ENCODE results near the gene ZFAND5. TPM values are rescaled to one million over a fixed set of nuclear protein-coding genes. Genes with fewer than 3 reads are reported as not detected.

Gene ZFAND5, protein sequence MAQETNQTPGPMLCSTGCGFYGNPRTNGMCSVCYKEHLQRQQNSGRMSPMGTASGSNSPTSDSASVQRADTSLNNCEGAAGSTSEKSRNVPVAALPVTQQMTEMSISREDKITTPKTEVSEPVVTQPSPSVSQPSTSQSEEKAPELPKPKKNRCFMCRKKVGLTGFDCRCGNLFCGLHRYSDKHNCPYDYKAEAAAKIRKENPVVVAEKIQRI
- 179 TPM for total RNA-seq

DNA sequence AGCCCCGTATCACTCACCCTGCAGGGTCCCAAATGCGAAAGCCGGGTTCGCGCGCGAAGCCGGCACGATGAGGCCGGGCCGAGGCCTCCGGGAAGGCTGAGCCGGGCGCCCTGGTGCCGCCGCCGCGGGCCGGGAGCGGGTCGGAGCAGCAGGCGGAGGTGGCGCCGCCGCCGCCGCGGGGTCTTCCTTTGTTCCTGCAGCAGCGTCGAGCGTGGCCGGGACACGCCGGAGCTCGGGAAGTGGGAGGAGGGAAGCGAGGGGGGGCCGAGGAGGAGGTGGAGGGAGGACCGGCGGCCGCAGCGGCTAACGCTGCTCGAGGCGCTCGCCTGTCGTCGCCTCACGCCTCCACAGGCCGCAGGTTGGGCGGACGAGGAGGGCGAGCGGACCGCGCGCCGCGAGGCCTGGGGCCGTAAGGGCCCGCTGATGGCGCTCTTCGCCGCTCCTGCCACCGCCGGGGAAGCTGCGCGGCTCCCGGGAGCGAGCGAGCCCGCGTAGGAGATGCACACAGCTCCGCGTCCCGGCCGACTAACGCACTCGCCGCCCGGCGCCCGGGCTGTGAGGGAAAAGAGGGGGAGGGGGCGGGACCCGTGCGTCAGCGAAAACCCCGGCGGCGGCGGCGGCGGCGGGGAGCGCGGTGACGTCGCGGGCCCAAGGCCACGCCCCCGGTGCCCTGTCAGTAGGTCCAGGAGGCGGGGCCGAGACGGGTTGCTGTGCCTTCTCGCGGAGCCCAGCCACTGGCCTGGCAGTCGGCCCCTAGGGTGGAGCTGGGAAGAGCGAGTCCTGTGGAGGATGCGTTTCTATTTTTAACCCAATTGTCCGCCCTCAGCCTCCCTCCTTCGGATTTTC, at the start of gene ZFAND5:
Gene ZFAND5 (minus strand): TSS at position 530 of the 846 bp plus-strand sequence. CDS start 4,430 bp downstream, outside the sequence.
- peak; percentile 94 for DNase-seq

DNA sequence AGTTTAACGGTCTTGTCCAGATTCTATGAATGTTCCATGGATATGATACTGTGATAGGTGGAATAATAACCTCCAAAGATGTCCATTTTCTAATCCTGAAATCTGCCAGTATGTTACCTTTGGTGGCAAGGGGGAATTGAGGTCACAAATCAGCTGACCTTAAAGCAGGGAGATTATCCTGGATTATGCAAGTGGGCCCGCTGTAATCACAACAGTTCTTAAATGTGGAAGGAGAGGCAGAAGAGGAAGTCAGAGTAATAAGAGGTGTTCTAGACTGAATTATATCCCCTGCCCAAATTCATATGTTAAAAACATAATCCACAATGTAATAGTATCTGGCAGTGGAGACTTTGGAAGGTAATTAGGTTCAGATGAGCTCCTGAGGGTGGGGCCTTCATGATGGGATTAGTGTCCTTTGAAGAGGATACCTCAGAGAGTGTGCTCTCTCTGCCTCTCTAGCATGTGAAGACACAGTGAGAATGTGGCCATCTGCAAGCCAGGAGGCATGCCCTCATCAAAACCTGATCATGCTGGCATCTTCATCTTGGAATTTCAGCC, 47.6 kb upstream of the ZFAND5 start:
- DNase-seq = no peak

DNA sequence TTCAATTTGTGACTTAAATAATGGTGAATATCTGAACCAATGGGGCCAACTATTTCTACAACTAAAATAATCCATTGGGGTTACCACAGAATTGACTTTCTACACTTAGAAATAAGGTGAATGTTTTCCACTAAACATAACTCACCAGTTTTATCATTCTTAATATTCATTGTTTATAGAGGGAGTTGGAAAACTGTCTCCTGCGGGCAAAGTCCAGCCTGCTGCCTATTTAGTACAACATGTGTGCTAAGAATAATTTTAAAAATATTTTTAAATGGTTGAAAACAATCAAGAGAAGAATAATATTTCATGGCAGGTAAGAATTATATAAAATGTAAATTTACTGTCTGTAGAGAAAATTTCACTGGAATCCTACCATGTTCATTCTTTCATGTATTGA, 45.2 kb upstream of the ZFAND5 start:
- no peak for DNase-seq

DNA sequence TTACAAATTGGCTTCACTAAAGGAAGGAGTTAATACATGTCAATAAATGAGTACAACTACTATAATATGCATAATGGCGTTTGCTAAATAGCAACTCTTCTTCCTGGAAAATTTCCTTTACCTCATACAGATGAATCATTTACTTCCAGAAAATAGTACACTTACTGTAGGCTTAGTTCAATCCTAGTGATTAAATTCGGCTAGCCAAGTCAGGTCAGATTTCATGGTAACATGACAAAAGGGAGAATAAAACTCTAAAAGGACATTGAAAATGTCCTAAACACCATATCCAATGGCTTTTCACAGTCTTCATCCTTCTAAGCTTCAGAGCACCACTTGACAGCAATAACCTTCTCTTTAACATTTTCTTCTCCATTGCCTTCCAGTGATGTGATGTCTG, 42.1 kb upstream of the ZFAND5 start:
- no peak for DNase-seq

DNA sequence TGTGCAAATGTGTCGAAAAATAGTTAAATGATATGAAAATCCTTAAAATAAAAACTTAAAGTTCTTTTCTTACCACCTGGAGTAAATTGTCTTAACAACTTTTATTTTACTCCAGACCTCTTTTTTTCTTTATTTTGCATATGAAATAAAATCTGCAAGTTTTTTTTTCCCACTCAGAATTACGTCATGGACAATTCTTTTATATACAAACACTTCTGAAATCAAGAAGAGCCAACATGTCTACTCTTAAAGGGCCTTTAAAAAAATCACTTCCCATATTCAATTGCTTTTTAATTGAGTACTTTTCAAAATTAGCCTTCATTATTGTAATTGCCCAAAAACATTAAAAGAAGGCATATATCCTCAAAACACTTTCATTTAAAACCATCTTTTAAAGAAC, 37.7 kb upstream of the ZFAND5 start:
- no peak for DNase-seq

DNA sequence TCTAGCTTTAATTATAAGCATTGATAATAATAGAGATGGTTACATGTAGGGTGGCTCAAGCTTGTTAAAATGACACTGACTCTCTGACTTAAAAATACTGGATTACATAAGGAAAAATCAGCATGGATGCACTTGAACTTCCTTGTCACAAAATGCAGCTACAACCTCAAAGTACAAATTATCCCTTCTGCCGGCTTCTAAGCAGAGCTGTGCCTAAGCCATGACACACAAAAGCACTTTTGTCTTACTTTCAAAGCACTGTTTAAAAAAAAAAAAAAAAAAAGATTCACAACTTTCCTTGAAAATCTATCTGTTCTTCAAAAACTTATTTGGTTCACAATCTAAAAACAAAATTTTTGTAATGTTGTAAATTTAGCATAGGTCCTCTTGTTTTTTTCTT, 36.4 kb upstream of the ZFAND5 start:
- DNase-seq = no peak

DNA sequence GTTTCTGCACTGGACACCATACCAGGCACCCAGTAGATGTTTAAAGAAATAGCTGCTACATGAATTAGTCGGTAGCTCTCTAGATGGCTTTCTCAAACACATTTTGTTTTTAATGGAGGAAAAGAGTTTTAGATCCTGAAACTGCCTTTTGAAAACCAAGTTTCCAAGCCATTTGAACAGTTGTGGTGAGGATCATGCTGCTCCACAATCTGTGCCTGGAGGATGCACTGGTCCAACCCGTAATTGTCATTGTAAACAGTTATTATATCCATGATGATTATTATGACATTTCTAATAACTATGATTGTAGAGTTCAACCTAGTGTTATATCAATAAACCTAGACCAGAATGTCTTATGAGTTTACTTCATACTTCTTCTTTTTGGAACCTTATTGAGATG, 35.9 kb upstream of the ZFAND5 start:
- no peak for DNase-seq

DNA sequence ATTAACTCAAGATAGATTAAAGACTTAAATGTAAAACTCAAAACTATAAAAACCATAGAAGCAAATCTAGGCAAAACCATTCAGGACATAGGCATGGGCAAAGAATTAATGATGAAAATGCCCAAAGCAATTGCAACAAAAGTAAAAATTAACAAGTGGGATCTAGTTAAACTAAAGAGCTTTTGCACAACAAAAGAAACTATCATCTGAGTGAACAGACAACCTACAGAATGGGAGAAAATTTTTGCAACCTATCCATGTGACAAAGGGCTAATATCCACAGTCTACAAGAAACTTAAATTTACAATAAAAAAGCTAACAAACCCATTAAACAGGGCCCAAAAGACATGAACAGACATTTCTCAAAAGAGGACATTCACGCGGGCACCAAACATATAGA, 34.4 kb upstream of the ZFAND5 start:
- DNase-seq = no peak

DNA sequence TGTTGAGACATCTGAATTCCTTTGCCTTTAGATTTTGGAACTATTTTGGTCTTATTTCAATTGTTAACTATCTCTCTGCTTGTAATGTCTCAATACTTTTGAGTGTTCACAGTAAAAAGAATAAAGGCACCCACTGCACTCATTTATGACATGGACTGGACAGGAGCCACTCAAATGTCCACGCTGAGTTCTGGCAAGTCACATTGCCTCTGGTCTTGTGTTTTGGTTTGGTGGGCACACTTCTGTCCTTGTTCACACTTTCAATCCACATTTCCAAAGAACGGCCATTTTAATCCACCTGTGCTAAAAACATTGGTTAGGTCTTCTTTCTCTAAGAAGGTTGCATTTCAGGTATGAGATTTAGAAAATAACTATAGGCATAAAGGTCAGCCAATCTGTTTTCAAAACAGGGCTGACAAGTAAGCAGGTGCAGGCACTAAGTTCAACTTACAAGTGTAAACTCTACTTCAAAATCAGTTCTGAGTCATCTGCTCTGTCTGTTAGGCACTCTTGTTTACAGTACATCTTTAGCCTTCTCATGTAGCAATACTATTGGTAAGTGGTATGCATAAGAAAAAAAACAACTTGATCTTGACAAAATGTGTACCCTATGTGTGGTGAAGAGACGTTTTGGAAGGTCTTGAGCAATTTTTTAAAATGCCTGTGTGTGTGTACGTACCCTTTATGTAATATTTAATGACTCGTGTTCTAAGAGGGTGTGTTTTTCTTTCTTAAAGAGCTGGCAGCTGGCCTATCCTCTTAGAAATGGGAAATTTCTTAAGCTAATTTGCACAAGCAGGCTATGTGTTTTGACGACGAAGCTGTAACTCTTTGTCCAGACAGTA, 31.5 kb upstream of the ZFAND5 start:
- DNase-seq = no peak

DNA sequence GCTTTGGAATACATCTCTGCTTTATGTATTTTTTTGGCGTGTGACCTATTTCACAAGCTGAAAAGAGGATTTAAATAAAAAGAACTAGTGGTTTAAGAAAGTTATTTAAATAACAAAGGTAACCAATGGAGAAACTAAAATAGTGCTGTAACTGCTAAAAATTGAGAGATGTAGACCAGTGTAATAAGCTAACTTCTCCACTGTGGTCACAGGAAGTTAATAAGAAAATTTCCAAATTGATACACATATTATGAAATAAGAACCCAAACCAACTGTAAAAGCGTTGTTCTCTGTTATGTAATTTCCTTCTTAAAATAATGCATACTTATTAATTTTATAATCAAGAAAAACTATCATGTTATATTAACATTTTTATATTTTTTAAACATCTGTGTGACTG, 29.1 kb upstream of the ZFAND5 start:
- no peak for DNase-seq

DNA sequence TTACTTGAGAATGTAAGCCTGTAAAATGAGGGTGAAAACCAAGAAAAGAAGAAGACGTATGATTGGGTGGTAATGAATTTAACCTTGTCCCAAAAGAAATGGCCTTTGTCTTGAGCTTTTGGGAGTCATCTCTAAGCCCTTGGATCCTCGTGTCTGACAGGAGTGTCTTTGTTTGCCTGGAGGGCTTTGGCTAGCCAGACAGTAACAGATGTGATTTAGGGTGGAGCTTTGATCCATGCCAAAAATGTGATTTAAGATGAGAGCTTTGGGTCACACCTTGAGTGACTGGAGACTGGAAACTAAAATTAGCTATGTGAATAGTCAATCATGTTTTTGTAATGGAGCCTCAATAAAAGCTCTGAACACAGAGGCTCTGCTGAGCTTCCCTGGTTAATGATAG, 25.9 kb upstream of the ZFAND5 start:
- DNase-seq = no peak

DNA sequence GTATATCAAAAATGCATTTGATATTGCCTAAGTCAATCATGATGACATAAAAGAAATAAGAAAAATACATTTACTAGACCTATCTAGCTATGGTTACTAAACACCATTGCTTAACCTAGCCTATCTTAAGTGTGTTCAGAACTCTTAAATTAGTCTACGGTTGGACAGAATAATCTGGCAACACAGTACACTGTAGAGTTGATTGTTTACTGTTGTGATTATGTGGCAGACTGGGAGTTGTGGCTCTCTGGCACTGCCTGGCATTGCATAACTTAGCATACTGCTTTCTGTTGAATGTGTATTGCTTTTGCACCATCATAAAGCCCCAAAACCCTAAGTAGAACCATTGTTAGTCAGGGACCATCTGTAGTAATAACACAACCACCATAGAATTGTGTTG, 21.2 kb upstream of the ZFAND5 start:
- no peak for DNase-seq

DNA sequence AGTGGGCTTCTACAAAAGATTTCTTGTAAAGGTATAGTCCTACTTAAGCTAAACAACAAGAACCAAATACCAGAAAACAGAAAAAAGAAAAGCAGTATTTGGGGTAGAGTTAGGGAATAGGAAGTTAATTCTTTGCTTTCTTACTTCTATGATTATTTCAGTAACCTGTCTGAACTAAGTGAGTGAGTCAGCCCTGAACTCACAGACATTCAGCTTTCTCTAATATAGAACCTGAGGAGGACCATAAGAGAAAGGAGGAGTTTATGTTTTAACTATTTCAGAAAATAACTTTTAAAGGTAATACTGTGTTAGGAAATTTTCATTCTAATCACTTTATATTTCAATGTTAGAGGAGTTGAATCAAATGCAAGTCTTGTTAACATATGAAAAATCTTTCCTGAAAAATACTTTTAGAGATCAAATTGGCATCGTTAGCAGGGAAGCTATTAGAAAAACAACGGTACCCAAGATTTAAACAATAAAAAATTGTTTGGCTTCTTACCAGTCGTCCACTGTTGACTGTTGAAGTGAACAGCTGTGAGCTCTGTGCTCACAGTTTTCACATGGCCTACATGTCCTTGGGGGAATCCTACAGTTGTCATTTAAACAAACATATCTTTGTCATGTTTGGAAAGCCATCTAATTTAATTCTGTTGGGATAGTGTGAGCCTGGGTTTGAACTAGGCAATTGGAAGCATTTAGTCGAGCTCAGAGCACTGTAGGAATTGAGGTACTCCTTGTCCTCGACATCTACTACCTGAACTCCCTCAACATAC, 19.9 kb upstream of the ZFAND5 start:
- DNase-seq = no peak

DNA sequence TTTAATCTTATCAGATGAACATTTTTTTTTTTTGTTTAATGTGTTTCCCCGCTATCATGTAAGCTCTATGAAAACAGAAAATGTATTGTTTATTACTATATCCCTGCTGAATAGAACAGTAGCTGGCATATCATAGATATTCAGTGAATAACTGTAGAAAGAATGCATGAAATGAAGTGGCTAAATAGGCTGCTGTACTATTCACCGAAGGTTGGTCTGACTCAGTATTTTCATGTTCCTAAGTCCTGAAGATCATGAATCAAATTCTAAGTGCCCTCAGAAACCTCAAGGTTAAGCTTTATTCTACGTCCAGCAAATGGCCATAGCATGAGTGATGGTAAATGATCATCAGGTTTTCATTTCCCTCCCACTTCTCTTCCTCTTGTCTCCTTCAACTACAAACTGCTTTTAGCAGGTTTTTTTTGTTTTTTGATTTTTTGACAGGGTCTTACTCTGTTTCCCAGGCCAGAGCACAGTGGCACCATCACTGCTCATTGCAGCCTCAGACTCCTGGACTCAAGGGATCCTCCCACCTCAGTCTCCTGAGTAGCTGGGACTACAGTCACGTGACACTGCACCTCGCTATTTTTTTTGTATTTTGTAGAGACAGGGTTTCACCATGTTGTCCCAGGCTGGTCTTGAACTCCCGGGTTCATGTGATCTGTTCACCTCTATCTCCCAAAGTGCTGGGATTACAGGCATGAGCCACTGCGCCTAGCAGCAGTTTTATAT, 19.1 kb upstream of the ZFAND5 start:
- no peak for DNase-seq

DNA sequence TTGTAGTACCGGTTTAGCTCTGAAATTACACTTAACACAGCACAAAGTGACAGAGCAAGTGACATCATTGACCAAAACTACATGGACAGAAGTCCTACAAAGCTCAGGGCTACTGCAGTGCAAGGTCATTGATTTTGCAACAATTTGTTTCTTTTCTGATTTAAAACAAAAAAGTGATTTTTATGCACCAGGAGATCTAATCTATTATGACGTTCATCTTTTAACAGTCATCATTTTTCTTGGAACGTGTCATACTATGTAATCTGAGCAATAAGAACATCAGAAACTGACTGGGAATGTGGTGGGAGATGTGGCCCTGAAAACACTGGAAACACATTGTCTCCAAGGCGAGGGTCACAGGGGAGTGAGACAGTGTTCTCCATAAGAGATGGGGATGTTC, 17.4 kb upstream of the ZFAND5 start:
- DNase-seq = no peak

DNA sequence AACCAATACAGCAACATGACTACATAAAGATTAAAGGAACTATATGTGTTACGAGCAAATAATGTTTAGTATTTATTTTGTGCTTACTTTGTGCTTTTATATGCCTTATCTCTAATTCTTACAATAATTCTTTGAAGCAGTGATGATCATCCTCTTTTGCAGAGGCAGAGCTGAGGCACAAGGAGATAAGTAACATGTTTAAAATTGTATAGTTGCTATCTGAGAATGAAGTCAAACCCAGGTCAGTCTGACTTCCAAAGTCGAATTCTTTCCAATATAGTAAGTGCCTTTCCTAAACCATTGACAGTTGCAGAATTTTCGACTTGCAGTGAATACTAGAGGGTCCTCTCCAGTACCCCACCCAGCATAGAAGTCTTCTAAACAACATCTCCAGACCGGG, 12.0 kb upstream of the ZFAND5 start:
- no peak for DNase-seq

DNA sequence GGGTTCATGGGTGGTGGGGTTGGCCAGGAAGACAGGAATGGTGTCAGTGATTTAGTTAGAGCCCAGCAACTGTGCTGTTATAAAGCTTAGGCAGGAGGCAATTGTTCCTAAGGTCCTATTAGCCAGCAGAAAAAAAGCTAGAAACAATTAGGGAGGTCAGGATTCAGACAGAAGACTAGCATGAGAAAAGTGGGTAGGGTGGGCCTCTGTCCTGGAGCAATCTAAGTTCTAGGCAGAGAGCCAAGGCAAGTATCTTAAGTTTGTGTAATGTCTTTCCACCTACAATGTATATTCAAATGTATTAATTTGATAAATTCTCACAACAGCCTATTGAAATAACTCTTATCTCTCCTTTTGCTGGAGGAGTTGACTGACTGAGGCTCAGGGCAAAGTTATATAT, 6.1 kb upstream of the ZFAND5 start:
- DNase-seq = no peak

DNA sequence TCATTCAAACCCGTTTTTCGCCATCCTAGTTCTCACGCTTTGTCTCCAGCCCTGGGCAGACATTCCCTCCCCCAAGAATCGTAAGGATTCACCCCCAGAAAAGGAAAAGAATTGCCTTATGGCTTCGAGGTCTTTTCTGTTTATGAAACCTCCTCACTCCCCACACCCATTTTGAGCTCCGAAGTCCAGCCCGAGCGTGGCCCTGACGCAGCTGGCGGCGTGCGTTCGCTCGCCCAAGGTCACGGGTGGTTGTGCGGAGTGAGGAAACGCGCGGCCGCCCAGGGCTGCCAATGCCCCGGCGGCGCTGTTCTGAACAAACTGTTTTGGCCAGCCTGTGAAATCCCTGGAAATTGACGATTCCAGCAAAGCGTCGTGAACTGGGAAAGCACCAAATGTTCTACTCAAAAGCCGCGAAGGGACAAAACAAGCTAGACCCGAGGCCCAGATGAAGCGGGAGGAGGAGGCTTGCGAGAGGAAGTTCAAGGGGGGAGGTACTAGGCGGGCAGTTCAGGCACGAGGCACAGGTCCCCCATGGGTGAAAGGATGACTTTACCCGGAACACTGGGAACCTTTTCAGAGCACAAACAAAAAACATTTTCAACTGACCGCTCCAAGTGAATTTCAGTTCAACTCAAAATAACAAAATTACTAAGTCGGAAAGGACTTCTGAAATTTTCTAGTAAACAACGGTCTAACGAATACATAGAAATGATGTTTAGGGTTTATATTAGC, 683 bp upstream of the ZFAND5 start:
- DNase-seq = peak; percentile 53

DNA sequence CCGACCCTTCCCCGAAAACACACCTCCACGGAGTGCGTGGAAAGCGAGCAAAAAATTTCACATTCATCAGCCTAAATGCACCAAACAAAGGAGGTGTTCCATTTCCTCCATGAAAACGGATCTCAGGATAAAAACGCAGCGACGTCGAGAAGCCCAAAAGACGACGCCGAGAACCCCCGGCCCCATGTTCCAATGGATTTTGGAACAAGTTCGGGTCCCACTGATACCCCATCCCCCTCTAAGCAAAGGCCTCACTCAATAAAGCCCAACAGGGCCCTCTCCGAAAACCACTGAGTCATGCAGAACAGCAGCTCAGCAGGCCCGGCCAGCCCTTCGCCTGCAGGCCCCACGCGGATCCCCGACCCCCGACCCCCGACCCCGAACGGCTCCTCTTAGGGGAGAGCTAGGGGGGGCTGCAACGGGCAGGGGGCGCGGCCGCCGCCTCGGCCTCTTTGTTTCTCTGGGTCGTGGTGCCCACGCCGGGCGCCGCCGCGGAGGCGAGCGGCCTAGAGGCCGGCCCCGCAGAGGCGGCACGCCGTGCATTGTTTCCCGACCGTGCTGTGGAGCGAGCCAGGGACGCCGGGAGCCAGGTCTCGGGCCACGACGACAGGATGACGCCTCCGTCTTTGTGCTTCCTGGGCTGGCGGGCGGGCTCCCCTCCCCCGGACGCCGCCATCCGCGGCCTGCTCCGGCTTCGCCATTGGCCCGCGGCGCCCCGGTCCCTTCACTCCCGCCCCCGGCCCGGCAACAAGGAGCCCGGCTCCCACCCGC, 915 bp downstream of the ZFAND5 start:
- peak; percentile 12 for DNase-seq

DNA sequence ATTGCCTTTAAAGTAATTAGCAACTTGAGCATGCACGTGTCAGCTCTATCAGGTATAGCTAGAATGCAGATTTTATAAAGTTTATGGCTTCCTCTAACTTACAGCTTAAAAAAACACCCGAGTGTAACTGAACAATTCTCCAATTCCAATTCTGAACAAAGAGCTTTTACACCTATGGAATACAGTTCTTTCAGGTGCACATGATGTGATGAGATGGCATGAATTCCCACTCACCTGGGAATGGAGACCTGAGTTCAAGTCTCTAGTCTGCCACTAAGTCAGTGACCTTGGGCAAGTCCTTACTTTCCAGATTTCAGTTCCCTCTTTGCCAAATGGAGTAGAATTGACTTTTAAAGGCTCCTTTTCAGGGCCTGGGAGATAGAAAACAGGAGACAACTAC, 1.8 kb downstream of the ZFAND5 start:
- DNase-seq = no peak
